ENCODE results near the gene GSTK1.

The GSTK1 gene

DNA sequence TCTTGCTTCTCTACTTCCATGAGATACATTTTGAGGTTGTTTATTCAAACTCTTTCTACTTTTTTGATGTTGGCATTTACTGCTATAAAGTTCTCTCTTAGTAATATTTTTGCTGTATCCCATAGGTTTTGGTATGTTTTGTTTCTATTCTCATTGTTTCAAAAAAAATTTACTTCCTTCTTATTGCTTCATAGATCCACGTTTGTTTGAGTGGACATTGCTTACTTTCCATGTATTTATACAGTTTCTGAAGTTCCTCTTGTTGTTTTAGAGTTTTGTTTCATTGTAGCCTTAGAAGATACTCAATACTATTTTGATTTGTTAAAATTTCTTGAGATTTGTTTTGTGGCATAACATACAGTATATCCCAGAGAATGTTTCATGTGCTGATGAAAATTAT lies 27.7 kb upstream of the GSTK1 start:
- Histone ChIP-seq H3K27me3 (ENCODE audit: control insufficient read depth, low read length) (peaks cover 19% of the 10 kb centered on the region), H3F3A (ENCODE audit: control insufficient read depth, insufficient read depth) (no peaks in the 10 kb centered on the region), H3K36me3 (ENCODE audit: control insufficient read depth, low read length) (no peaks in the 10 kb centered on the region), H3K4me1 (ENCODE audit: control insufficient read depth, low read length) (peaks cover 4% of the 10 kb centered on the region; the same call in 1 of the 2 replicates), H3K79me2 (ENCODE audit: control insufficient read depth, low read length) (no peaks in the 10 kb centered on the region), H3K9me2 (replicated peaks; ENCODE audit: control insufficient read depth, low read length) (no peaks in the 10 kb centered on the region), H4K20me1 (ENCODE audit: control insufficient read depth, insufficient read depth, low read depth, low read length) (no peaks in the 10 kb centered on the region), H3K9me3 (ENCODE audit: control insufficient read depth, insufficient read depth, low read length) (peaks cover 9% of the 10 kb centered on the region), H3K27ac (ENCODE audit: low read depth, low read length) (no peak overlapping the region), H3K4me3 (ENCODE audit: low read length) (no peak overlapping the region), H3K4me2 (ENCODE audit: low read length) (no peak overlapping the region)
- TF ChIP-seq, protein P1, sequence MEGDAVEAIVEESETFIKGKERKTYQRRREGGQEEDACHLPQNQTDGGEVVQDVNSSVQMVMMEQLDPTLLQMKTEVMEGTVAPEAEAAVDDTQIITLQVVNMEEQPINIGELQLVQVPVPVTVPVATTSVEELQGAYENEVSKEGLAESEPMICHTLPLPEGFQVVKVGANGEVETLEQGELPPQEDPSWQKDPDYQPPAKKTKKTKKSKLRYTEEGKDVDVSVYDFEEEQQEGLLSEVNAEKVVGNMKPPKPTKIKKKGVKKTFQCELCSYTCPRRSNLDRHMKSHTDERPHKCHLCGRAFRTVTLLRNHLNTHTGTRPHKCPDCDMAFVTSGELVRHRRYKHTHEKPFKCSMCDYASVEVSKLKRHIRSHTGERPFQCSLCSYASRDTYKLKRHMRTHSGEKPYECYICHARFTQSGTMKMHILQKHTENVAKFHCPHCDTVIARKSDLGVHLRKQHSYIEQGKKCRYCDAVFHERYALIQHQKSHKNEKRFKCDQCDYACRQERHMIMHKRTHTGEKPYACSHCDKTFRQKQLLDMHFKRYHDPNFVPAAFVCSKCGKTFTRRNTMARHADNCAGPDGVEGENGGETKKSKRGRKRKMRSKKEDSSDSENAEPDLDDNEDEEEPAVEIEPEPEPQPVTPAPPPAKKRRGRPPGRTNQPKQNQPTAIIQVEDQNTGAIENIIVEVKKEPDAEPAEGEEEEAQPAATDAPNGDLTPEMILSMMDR (IDR thresholded peaks at IDR 0.05; ENCODE audit: low read depth, low read length, poor library complexity, severe bottlenecking), result no peak

DNA sequence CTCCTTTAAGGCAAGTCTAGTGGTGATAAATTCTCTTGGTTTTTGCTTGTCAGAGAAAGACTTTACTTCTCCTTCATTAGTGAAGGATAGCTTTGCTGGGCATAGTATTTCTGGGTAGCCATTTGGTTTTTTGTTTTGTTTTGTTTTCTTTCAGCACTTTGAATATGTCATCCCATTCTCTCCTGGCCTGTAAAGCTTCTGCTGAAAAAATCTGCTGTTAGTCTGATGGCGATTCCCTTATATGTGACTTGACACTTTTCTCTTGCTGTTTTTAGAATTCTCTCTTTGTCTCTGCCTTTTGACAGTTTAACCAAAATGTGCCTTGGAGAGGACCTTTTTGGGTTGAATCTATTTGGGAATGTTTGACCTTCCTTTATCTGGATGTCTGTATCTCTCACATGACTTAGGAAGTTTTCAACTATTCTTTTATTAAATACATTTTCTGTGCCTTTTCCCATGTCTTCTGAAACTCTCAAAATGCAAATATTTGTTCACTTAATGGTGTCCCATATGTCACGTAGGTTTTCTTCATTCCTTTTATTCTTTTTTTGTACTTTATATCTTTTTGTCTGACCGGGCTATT lies 26.7 kb upstream of the GSTK1 start:
- no peak overlapping the region for H3K4me3 ChIP-seq (ENCODE audit: low read length)
- H3K4me2 ChIP-seq (ENCODE audit: low read length), result no peak overlapping the region
- peaks cover 9% of the 10 kb centered on the region for H3K9me3 ChIP-seq (ENCODE audit: control insufficient read depth, insufficient read depth, low read length)
- peaks cover 8% of the 10 kb centered on the region for H3K4me1 ChIP-seq (ENCODE audit: control insufficient read depth, low read length)
- no peaks in the 10 kb centered on the region for H3K9me2 ChIP-seq (replicated peaks; ENCODE audit: control insufficient read depth, low read length)
- H3K36me3 ChIP-seq (ENCODE audit: control insufficient read depth, low read length), result no peaks in the 10 kb centered on the region
- H3K27ac ChIP-seq (ENCODE audit: low read depth, low read length), result no peak overlapping the region
- no peaks in the 10 kb centered on the region for H3K79me2 ChIP-seq (ENCODE audit: control insufficient read depth, low read length)
- H3F3A ChIP-seq (ENCODE audit: control insufficient read depth, insufficient read depth), result no peaks in the 10 kb centered on the region
- TF ChIP-seq, protein P1 (IDR thresholded peaks at IDR 0.05; ENCODE audit: low read depth, low read length, poor library complexity, severe bottlenecking), result no peak
- peaks cover 15% of the 10 kb centered on the region for H3K27me3 ChIP-seq (ENCODE audit: control insufficient read depth, low read length)
- no peaks in the 10 kb centered on the region for H4K20me1 ChIP-seq (ENCODE audit: control insufficient read depth, insufficient read depth, low read depth, low read length)

DNA sequence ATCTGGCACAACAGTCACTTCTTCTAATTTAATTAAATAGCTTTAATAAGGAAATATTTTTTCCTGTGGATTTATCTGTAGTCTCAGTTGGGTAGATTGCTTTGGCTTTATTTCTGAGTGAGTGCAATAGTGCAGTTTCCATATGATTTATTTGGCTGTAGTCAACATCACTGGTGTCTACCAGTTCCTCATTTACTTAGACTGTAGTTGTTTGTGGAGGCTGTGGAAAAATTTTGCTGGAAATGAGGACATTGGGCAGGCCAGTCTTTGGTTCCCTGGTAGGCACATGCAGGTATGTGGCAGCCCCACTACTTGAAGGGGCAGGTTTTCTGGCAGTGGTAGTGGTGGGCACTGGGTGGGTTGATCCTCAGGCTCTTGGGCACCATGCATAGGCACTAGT lies 25.9 kb upstream of the GSTK1 start:
- TF ChIP-seq, protein P1 (IDR thresholded peaks at IDR 0.05; ENCODE audit: low read depth, low read length, poor library complexity, severe bottlenecking), result no peak
- TF ChIP-seq EZH2phosphoT487 (IDR thresholded peaks at IDR 0.05; ENCODE audit: borderline replicate concordance, low read length), result no peak
- Histone ChIP-seq H3K36me3 (ENCODE audit: control insufficient read depth, low read length) (no peaks in the 10 kb centered on the region), H3K9me2 (replicated peaks; ENCODE audit: control insufficient read depth, low read length) (no peaks in the 10 kb centered on the region)

More for the DNA sequence above, 25.9 kb upstream of the GSTK1 start:
- Histone ChIP-seq H3K27me3 (ENCODE audit: control insufficient read depth, low read length) (peaks cover 12% of the 10 kb centered on the region), H3K4me3 (ENCODE audit: low read length) (no peak overlapping the region), H3K4me2 (ENCODE audit: low read length) (no peak overlapping the region), H3K27ac (ENCODE audit: low read depth, low read length) (no peak overlapping the region), H3K79me2 (ENCODE audit: control insufficient read depth, low read length) (no peaks in the 10 kb centered on the region), H3K4me1 (ENCODE audit: control insufficient read depth, low read length) (peaks cover 8% of the 10 kb centered on the region), H4K20me1 (ENCODE audit: control insufficient read depth, insufficient read depth, low read depth, low read length) (no peaks in the 10 kb centered on the region), H3K9me3 (ENCODE audit: control insufficient read depth, insufficient read depth, low read length) (peaks cover 9% of the 10 kb centered on the region), H3F3A (ENCODE audit: control insufficient read depth, insufficient read depth) (no peaks in the 10 kb centered on the region)
